HG03097 (cell line): Measurements from ENCODE around the gene SPSB2.
A peak's percentile ranks its signal among the peaks of the same experiment; 100 is the strongest.
"Not testable (repeated sequence)": the region's sequence is repeated elsewhere in the genome, so short reads cannot be mapped to it uniquely, and the experiment has no call there.

Experiments
- ATAC-seq: cut with Tn5 transposase; IDR thresholded peaks from one replicate; pipeline ENCODE4 v1.9.1; 2021; ENCODE audit not compliant: unreplicated experiment, low FRiP score

Gene SPSB2, protein sequence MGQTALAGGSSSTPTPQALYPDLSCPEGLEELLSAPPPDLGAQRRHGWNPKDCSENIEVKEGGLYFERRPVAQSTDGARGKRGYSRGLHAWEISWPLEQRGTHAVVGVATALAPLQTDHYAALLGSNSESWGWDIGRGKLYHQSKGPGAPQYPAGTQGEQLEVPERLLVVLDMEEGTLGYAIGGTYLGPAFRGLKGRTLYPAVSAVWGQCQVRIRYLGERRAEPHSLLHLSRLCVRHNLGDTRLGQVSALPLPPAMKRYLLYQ

DNA sequence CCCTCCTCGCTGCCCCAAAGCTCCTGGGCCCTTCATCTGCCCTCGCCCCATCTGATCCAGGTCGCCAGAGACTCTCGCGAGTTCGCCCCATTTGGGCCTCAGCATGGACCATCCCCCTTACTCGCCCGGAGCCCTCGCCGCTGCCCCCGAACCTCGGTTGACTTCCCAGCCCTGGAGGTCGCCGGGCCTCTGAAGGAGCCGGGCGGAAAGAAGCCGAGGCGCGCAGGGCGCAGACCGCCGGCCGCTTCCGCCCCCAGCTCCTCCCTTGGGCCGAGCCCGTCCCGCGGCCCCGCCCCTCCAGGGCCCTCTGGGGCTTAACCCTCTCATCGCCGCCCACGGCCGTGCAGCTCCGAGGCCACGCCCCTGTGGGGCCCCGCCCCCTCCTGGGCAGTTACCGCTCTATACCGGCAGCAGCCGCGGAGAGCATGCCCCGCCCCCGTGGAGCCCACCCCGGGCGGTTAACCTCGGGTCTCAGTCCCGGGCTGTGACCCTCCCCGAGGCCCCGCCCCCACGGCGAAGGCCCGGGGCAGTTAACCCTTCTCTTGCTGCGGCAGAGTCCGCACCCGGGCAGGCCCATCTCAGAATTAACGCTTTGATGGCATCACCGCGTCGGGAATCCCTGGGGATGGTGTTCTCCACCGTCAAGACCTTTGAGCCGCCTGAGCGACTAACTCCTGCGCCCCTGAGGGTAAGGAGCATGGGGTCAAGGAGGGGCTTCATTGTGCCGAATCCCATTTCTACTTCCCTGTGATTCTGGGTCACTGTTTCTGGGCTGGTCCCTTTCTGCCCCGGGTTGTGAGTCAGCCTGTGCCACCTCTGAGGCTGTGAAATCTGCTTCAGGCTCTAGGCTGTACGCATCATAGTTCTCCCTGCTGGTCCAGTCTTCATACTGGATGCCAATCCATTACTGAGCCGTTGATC lies at the start of gene SPSB2:
Gene SPSB2 (minus strand): TSS at position 210 of the 921 bp plus-strand sequence. CDS start 402 bp downstream, outside the sequence.
- peak; percentile 70 for ATAC-seq

DNA sequence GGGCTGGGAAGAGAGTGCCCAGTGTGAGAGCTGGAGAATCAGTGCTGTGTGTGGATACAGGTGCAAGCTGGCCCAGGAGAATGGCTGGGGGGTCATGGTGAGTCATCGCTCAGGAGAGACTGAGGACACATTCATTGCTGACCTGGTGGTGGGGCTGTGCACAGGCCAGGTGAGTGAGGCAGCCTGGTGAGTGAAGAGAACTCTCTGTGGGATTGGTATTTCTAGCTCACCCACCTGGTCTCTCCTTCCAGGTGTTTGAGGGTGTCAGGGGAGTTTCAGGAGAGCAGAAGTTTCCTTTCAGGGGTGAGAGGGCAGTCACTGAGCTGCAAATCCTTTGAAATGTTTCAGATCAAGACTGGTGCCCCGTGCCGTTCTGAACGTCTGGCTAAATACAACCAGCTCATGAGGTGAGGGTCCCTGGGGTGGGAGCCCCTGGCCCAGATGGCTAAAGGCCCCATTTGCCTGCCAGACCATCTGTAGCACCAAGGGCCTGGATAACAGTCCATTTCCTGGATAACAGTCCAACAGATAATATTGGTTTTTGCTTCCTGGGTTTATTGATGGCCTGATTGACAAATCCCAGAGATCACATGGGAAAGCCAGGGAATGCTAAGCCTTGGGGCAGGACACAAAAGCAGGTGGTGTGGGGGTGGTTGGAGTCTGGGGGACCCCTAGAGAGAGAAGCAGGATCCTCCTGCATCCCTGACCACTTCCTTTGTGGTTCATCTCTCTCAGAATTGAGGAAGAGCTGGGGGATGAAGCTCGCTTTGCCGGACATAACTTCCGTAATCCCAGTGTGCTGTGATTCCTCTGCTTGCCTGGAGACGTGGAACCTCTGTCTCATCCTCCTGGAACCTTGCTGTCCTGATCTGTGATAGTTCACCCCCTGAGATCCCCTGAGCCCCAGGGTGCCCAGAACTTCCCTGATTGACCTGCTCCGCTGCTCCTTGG lies 49.2 kb upstream of the SPSB2 start:
- ATAC-seq, result no peak

DNA sequence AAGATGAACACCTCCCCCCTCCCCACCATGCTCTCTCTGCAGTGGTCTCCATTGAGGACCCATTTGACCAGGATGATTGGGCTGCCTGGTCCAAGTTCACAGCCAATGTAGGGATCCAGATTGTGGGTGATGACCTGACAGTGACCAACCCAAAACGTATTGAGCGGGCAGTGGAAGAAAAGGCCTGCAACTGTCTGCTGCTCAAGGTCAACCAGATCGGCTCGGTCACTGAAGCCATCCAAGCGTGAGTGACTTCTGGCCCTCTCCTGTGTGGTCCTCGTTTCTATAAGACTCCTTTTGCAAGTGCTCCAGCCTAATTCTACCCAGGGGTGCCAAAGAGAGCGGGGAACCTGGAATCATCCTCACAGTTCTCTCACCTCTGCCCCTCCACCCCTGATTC lies 48.4 kb upstream of the SPSB2 start:
- ATAC-seq, result no peak

DNA sequence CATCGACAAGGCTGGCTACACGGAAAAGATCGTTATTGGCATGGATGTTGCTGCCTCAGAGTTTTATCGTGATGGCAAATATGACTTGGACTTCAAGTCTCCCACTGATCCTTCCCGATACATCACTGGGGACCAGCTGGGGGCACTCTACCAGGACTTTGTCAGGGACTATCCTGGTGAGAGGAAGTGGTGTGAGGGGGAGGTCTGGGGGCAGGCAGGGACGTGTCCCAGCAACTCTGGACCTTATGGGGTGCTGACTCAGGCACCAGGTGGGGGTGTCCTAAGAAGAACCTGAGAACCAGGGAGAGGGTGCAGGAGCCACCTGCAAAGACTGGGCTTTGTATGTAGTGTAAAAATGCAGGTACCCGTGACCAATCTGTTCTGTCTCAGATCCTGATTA lies 46.5 kb upstream of the SPSB2 start:
- no peak for ATAC-seq

DNA sequence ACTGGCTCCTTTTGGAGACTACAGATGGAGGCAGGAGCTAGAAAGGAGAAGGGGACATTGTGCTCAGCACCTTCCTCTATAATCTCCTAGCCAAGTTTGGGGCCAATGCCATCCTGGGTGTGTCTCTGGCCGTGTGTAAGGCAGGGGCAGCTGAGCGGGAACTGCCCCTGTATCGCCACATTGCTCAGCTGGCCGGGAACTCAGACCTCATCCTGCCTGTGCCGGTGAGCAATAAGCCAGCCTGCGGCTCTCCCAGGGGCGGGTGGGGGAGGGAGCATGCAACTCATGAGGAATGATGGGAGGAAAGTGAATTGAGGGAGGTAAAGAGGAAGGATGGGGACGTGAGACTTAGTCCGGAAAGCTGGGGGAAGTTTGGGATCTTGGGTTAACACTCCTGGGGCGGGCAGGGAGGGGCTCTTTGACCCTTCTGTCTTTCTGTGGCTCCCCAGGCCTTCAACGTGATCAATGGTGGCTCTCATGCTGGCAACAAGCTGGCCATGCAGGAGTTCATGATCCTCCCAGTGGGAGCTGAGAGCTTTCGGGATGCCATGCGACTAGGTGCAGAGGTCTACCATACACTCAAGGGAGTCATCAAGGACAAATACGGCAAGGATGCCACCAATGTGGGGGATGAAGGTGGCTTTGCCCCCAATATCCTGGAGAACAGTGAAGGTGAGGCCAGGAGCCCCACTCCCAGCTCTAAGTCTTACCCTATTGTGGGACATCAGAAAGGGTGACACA lies 44.6 kb upstream of the SPSB2 start:
- no peak for ATAC-seq

DNA sequence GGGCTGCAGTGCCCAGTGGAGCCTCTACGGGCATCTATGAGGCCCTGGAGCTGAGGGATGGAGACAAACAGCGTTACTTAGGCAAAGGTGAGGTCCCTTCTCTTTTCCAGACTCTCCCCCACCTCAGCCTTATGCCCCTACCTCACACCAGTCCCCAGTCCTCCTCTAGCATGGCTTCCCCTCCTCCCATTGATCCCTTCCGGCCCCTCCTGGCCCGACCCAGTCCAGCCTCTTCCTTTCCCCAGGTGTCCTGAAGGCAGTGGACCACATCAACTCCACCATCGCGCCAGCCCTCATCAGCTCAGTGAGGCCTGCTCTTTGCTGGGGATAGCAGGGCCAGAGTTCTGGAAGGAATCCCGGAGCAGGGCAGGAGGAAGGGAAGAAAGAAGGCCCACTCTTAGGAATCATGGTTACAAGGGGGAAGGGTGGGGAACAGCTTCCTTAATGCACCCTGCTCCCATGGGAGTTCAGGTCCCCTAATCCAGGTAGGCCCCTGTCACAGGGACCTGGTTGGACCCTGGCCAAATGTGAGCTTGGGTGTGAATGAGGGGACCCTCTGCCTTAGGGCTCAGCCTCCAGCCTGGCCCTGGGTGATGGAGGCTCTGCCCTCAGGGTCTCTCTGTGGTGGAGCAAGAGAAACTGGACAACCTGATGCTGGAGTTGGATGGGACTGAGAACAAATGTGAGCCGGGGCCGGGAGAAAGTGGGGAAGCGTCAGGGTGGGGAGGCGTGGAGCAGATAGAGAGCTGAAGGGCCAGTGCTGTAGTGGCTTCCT lies 43.5 kb upstream of the SPSB2 start:
- ATAC-seq, result no peak

DNA sequence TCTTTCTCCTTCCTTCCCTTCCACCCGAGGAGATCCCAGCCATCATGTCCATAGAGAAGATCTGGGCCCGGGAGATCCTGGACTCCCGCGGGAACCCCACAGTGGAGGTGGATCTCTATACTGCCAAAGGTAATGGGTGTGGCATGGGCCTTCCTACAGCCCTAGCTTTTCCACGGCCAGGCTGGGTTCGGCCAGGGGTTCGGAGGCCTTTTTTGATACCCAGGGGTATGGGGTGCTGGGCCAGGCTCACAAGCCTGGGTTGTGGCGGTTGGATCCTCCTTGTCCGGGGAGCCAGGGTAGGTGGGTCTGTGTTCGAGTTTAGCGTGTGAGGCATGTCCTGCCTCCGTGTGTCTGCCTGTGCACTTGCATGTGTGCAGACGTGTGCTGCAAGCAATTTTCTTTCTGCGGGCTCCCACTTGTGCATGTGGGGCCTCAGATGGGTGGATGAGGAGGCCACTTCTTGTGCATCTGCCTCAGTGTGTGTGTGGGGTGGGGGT lies 42.7 kb upstream of the SPSB2 start:
- ATAC-seq, result no peak

DNA sequence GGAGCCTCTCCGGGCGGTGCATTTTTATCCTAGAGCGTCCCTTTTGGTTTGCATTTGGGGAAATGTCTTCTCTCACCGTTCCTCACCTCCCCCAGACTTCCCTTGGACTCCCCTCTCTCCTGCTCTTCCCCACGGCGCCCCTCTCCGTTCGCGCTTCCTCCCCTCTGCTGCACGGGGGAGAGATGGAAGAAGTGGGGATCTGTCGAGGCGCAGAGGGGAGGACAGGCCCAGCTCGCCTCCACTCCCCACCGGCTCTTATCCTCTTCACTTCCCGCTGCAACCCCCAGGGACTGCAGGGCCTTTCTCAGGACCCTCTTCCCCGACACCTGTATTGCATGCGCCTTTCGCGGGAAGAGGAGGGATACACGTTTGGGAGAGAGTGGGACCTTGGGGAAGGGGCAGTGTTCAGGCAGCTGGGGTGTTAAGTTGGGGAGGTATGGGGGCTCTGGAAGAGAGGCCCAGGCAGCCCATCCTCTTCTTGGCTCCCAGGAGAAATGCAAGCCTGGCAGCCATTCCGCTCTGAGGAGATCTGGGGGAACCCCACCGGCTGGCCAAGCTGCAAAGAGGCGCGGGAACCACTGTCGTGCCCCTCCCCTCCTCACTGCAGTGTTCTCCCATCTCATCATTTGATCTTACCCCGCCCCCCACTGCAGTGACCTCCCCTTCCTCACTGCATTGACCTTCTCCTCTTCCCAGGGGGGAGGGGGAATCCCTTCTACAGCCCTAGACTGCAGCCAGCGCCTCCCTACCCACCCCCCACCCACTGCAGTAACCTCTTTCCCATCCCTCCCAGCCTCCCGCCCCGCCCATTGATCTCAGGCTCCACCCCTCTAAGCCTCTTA lies 42.1 kb upstream of the SPSB2 start:
- ATAC-seq, result no peak

DNA sequence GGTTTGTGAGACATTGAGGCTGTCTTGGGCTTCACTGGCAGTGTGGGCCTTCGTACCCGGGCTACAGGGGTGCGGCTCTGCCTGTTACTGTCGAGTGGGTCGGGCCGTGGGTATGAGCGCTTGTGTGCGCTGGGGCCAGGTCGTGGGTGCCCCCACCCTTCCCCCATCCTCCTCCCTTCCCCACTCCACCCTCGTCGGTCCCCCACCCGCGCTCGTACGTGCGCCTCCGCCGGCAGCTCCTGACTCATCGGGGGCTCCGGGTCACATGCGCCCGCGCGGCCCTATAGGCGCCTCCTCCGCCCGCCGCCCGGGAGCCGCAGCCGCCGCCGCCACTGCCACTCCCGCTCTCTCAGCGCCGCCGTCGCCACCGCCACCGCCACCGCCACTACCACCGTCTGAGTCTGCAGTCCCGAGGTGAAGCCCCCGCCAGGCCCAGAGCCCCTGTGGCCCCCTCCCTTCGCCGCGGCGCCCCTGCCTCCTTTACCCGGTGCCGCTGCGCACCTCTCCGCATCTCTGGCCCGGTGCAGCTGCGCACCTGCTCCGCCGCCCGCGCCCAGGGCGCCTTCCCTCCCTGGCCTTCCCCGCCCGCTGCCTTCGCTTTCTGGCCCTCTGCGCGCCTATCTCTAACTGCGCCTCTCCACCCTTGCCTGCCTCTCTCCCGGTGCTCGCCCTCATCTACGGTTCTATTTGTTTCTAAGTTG lies 41.3 kb upstream of the SPSB2 start, which contains the start of gene ENO2:
Gene ENO2 (plus strand): TSS at position 335 of the 701 bp plus-strand sequence. CDS start 1,253 bp downstream, outside the sequence.
- ATAC-seq, result peak; percentile 51

DNA sequence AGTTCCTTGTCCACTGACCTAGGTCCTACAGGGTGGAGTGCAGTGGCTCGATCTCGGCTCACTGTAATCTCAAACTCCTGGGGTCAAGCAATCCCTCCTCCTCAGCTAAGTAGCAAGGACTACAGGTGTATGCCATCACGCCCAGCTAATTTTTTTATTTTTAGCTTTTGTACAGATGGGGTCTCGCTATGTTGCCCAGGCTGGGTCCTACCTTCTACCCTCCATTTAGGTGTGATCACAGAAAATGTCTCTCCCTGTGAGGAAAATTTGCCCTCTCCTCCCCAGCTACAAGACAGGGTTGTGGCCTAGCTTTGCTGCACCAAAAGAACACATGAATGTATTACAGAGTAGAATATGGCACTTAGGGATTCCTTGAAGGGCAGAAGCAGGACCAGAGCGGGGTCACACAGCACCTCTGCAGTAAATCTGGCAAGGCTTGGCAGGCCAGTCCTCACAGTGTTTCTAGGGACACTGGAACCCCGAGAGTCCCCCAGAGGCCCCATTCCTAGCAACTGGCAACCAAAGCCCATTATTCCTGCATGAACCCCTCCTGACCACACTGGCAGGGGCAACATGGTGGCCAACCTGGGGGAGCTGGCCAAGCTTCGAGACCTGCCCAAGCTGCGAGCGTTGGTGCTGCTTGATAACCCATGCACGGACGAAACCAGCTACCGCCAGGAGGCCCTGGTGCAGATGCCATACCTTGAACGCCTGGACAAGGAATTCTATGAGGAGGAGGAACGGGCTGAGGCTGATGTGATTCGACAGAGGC lies 39.2 kb upstream of the SPSB2 start:
- no peak for ATAC-seq

DNA sequence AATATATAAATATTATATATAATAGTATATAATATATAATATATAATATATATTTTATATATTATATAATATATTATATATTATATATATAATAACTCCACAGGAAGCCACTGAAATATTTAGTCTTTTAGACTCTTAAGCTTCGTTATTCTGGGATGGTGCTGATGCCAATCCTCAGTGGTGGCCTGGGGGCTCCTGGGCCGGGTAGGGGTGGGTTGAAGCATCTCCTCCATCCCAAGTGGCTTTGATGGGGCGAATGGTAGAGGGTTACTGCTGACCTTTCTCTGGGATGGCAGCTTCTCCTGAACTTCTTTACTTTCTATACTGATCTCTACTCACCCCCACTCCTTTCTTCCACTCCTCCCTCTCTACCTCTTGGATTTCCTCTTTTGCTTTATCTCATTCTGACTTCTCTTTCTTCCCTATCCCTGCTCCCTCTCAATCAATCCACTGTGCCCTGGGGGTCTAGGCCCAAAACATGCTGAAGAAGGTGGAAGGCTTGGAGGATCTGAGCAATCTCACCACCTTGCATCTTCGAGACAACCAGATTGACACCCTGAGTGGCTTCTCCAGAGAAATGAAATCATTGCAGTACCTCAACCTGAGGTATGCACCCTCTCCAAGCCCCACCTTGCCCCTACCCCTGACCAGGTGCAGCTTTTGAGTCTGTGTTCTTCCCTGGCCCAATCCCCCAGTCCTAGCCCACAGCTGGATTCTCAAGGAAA lies 36.5 kb upstream of the SPSB2 start:
- no peak for ATAC-seq

DNA sequence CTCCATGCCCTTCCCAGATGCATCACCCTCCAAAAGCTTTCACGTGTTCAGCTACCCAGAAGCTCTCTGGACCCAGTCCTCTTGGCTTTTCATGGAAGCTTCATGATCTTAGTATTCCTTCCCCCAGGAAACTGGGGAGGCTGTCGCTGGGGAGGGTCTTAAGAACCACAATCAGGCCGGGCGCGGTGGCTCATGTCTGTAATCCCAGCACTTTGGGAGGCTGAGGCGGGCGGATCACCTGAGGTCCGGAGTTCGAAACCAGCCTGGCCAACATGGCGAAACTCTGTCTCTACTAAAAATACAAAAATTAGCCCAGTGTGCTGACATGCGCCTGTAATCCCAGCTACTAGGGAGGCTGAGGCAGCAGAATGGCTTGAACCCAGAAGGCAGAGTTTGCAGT lies 35.0 kb upstream of the SPSB2 start:
- not testable (repeated sequence) for ATAC-seq

DNA sequence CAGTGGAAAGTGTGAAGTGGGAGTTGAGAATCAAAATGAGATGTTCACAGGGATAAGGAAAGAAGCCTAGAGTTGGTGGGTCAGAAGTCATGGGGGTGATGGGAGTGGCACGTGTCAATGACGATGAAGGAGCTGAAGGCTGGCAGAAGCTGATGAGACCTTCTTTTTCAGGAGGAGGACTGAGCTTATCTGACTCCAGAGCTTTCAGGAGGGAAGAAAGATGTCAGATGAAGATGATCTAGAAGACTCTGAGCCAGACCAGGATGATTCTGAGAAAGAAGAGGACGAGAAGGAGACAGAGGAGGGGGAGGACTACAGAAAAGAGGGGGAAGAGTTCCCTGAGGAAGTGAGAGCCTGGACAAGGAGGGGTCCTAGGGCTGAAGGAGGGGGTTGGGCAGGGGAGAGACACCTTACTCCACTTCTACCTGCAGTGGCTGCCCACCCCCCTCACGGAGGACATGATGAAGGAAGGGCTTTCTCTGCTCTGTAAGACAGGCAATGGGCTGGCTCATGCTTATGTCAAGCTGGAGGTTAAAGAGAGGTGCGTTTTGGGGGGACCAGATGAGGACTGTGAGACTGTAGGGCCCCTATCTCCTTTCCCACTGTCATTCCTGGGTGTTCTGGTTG lies 32.4 kb upstream of the SPSB2 start:
- no peak for ATAC-seq

DNA sequence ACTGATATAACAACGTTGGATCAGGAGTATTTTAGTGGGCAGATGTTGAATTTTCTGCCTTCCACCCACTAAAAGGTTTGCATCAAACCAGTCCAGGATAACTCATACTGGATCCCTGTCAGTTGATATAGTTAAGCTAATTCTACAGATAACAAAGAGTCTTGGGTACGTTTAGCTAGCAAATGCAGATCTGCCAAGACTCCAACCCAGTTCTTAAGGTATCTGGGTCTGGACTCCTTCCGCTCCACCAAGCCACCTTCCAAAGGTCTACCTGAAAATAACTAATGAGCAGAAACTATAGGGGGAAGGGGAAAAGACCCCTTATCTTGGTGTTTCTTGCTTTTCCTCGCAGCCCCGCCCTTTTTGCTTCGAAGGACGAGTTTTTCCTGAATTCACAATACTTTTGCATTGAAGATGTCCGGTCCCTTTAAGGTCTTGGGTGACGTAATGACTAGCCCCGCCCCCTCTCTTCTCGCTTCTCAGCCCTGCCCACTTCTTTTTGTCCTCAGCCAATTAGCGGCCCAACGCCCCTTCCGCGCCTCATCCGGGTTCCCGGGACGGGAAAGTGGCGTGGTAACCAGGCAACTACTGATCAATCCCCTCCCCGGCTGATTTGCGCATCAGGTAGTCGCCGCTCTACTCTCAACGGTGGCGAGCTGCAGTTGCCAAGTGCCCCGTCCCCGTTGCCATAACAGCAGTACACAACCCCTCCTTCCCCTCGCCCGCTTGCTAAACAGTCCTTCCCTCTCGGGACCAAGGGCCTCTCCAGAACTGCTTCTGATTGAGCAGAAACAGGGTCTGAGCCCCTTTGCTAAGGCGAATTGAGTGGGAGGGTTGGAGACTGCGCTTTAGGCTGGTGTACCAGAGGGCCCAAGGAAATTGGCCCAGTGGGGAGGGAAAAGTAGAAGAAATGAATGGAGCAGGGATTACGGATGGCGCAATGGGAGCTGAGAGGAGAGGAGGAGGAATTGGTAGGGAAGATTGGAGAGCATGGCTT lies 31.5 kb upstream of the SPSB2 start, which contains the start of gene LRRC23:
Gene LRRC23 (plus strand): TSS at position 543 of the 997 bp plus-strand sequence. CDS start 812 bp downstream, outside the sequence.
- peak; percentile 69 for ATAC-seq
